HepG2 (cell line): ENCODE measurements around the gene DDX10.

Source experiments
- BHLHE40 ChIP-seq: IDR thresholded peaks from 2 replicates; pipeline ENCODE4 v1.6.1; 2011; ENCODE audit warnings: low read length, improper control_type of control experiment
- CREB1 ChIP-seq, 2 experiments: fragments of 450-650 bp in 1 of 2; IDR thresholded peaks; 2 replicates each; pipeline ENCODE4 v1.6.1; 2016 to 2017; ENCODE audit warnings: control low read depth in 1 of 2, mild to moderate bottlenecking in 1 of 2, missing compliant biosample characterization in 1 of 2, missing genetic modification characterization in 1 of 2
- DPF2 ChIP-seq: sonication (generic); formaldehyde crosslinking; IDR thresholded peaks from 2 replicates; pipeline ENCODE4 v1.4.0; 2020; ENCODE audit warnings: mild to moderate bottlenecking, low read depth, missing genetic modification reagents, borderline replicate concordance
- MEIS2 ChIP-seq: sonication (generic); formaldehyde crosslinking; IDR thresholded peaks from 2 replicates; pipeline ENCODE4 v1.9.0; 2021; ENCODE audit warnings: mild to moderate bottlenecking, missing genetic modification reagents
- RXRA ChIP-seq: sonication (generic); formaldehyde crosslinking; IDR thresholded peaks from 2 replicates; pipeline ENCODE4 v1.5.1; 2020; ENCODE audit warnings: missing genetic modification reagents
- SP2 ChIP-seq: sonication (generic); formaldehyde crosslinking; IDR thresholded peaks from 2 replicates; pipeline ENCODE4 v1.5.1; 2020; ENCODE audit warnings: mild to moderate bottlenecking, missing genetic modification reagents
- ZNF121 ChIP-seq: sonication (generic); formaldehyde crosslinking; IDR thresholded peaks from 2 replicates; pipeline ENCODE4 v1.5.0; 2020; ENCODE audit warnings: mild to moderate bottlenecking, missing genetic modification reagents
- ZNF792 ChIP-seq: IDR thresholded peaks from 2 replicates; pipeline ENCODE4 v1.6.1; 2016
- TF ChIP-seq, protein P1 (sequence below): sonication (generic); formaldehyde crosslinking; IDR thresholded peaks from 2 replicates; pipeline ENCODE4 v1.4.0; 2020; ENCODE audit warnings: mild to moderate bottlenecking, missing genetic modification reagents
- TF ChIP-seq, protein P2 (sequence below): sonication (generic); formaldehyde crosslinking; IDR thresholded peaks from 2 replicates; pipeline ENCODE4 v1.5.0; 2020; ENCODE audit warnings: mild to moderate bottlenecking, missing genetic modification reagents
- TF ChIP-seq, protein P3 (sequence below): sonication (generic); formaldehyde crosslinking; IDR thresholded peaks from 2 replicates; pipeline ENCODE4 v1.5.0; 2020; ENCODE audit warnings: mild to moderate bottlenecking, missing genetic modification reagents, moderate library complexity
- TF ChIP-seq, protein P4 (sequence below): sonication (generic); formaldehyde crosslinking; conservative IDR thresholded peaks from 2 replicates; pipeline ENCODE4 v1.4.0; 2020; ENCODE audit warnings: missing genetic modification reagents
- TF ChIP-seq, protein P5 (sequence below): IDR thresholded peaks from 2 replicates; pipeline ENCODE4 v1.6.1; 2016; ENCODE audit warnings: missing genetic modification reagents, missing compliant biosample characterization
- TF ChIP-seq, protein P6 (sequence below): sonication (generic); formaldehyde crosslinking; IDR thresholded peaks from 2 replicates; pipeline ENCODE4 v1.9.0; 2021; ENCODE audit warnings: missing genetic modification reagents, mild to moderate bottlenecking, borderline replicate concordance

DNA sequence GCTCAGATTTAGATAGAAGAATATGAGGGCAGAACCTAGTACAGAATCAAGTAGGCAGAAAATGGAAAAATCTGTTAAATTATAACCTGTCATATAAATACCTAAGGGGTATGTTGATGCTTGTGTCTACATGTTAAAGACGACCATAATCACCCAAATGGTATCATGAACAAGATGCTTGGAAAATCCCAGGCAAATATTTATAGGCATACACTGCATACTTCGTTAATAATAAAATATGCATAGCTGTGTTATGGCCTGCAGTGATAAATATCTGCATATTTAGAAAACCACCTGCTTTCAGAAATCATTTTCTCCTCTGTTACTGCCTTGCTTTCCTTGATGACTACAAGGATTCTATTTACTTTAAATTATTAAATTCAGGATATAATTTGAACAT, 18.9 kb upstream of the DDX10 start:
- TF ChIP-seq, protein P1, sequence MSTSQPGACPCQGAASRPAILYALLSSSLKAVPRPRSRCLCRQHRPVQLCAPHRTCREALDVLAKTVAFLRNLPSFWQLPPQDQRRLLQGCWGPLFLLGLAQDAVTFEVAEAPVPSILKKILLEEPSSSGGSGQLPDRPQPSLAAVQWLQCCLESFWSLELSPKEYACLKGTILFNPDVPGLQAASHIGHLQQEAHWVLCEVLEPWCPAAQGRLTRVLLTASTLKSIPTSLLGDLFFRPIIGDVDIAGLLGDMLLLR (CRISPR knock-in tag) = no peak
- TF ChIP-seq, protein P2, sequence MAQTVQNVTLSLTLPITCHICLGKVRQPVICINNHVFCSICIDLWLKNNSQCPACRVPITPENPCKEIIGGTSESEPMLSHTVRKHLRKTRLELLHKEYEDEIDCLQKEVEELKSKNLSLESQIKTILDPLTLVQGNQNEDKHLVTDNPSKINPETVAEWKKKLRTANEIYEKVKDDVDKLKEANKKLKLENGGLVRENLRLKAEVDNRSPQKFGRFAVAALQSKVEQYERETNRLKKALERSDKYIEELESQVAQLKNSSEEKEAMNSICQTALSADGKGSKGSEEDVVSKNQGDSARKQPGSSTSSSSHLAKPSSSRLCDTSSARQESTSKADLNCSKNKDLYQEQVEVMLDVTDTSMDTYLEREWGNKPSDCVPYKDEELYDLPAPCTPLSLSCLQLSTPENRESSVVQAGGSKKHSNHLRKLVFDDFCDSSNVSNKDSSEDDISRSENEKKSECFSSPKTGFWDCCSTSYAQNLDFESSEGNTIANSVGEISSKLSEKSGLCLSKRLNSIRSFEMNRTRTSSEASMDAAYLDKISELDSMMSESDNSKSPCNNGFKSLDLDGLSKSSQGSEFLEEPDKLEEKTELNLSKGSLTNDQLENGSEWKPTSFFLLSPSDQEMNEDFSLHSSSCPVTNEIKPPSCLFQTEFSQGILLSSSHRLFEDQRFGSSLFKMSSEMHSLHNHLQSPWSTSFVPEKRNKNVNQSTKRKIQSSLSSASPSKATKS (CRISPR knock-in tag) = no peak
- no peak for TF ChIP-seq BHLHE40
- TF ChIP-seq, protein P3, sequence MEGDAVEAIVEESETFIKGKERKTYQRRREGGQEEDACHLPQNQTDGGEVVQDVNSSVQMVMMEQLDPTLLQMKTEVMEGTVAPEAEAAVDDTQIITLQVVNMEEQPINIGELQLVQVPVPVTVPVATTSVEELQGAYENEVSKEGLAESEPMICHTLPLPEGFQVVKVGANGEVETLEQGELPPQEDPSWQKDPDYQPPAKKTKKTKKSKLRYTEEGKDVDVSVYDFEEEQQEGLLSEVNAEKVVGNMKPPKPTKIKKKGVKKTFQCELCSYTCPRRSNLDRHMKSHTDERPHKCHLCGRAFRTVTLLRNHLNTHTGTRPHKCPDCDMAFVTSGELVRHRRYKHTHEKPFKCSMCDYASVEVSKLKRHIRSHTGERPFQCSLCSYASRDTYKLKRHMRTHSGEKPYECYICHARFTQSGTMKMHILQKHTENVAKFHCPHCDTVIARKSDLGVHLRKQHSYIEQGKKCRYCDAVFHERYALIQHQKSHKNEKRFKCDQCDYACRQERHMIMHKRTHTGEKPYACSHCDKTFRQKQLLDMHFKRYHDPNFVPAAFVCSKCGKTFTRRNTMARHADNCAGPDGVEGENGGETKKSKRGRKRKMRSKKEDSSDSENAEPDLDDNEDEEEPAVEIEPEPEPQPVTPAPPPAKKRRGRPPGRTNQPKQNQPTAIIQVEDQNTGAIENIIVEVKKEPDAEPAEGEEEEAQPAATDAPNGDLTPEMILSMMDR (CRISPR knock-in tag) = no peak
- TF ChIP-seq, protein P4, sequence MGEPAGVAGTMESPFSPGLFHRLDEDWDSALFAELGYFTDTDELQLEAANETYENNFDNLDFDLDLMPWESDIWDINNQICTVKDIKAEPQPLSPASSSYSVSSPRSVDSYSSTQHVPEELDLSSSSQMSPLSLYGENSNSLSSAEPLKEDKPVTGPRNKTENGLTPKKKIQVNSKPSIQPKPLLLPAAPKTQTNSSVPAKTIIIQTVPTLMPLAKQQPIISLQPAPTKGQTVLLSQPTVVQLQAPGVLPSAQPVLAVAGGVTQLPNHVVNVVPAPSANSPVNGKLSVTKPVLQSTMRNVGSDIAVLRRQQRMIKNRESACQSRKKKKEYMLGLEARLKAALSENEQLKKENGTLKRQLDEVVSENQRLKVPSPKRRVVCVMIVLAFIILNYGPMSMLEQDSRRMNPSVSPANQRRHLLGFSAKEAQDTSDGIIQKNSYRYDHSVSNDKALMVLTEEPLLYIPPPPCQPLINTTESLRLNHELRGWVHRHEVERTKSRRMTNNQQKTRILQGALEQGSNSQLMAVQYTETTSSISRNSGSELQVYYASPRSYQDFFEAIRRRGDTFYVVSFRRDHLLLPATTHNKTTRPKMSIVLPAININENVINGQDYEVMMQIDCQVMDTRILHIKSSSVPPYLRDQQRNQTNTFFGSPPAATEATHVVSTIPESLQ = no peak
- TF ChIP-seq, protein P5, sequence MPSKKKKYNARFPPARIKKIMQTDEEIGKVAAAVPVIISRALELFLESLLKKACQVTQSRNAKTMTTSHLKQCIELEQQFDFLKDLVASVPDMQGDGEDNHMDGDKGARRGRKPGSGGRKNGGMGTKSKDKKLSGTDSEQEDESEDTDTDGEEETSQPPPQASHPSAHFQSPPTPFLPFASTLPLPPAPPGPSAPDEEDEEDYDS (CRISPR knock-in tag) = no peak
- TF ChIP-seq DPF2 = no peak
- no peak for TF ChIP-seq RXRA (CRISPR knock-in tag)
- TF ChIP-seq SP2 (CRISPR knock-in tag) = no peak
- TF ChIP-seq, protein P6, sequence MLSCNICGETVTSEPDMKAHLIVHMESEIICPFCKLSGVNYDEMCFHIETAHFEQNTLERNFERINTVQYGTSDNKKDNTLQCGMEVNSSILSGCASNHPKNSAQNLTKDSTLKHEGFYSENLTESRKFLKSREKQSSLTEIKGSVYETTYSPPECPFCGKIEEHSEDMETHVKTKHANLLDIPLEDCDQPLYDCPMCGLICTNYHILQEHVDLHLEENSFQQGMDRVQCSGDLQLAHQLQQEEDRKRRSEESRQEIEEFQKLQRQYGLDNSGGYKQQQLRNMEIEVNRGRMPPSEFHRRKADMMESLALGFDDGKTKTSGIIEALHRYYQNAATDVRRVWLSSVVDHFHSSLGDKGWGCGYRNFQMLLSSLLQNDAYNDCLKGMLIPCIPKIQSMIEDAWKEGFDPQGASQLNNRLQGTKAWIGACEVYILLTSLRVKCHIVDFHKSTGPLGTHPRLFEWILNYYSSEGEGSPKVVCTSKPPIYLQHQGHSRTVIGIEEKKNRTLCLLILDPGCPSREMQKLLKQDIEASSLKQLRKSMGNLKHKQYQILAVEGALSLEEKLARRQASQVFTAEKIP (CRISPR knock-in tag) = no peak
- no peak for TF ChIP-seq CREB1 (IDR thresholded peaks at IDR 0.05)
- TF ChIP-seq CREB1 (CRISPR knock-in tag; IDR thresholded peaks at IDR 0.05) = no peak
- no peak for TF ChIP-seq MEIS2 (CRISPR knock-in tag)
- TF ChIP-seq ZNF792 = no peak
- TF ChIP-seq ZNF121 = no peak
